HG03378 (cell line): ENCODE results near the gene YTHDC1.

Experiments
- ATAC-seq: cut with Tn5 transposase; IDR thresholded peaks from one replicate; pipeline ENCODE4 v1.9.1; 2021; ENCODE audit warnings: mild to moderate bottlenecking, moderate library complexity; ENCODE audit not compliant: unreplicated experiment

YTHDC1 gene

GRCh38 chr4:68359508-68359907 lies 9.6 kb upstream of the YTHDC1 start:
- peak; percentile 93 for ATAC-seq

DNA sequence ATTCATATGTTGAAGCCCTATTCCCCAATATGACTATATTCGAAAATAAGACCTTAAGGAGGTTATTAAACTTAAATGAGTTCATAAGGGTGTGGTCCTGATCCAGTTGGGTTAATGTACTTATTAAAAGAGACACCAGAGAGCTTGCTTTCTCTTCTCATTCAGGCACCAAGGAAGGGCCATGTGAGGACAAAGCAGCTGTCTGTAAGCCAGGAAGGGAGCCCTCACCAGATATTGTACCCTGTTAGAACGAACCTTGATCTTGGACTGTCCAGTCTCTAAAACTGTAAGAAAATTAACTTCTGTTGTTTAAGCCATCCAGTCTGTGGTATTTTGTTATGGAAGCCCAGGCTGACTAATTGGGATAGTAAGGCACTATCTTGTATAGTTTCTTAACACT lies 9.1 kb upstream of the YTHDC1 start:
- no peak for ATAC-seq

GRCh38 chr4:68352791-68353190 lies 2.9 kb upstream of the YTHDC1 start:
- no peak for ATAC-seq

- peak; percentile 6 for ATAC-seq
These were observed 626 bp downstream of the YTHDC1 start for GRCh38 chr4:68349279-68349648.

- no peak for ATAC-seq
These were observed 1.3 kb downstream of the YTHDC1 start for GRCh38 chr4:68348577-68348976.

DNA sequence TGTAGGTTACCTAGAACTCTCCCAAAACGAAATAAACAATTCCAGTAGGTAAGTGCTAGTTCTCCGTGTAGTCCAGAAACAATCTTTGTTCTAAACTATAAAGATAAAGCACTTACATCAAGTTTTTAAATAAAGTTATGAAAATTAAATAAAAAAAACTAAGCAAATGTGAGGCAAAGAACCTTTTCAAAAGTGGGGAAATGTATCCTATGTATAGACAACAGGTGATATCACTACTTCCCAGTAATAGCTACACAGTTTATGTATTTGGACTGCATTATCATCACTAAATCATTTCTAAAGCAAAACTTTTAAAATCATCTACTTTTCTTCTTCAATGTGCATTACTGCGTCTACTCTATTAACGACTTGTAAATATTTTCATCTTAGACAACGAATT lies 2.0 kb downstream of the YTHDC1 start:
- no peak for ATAC-seq

DNA sequence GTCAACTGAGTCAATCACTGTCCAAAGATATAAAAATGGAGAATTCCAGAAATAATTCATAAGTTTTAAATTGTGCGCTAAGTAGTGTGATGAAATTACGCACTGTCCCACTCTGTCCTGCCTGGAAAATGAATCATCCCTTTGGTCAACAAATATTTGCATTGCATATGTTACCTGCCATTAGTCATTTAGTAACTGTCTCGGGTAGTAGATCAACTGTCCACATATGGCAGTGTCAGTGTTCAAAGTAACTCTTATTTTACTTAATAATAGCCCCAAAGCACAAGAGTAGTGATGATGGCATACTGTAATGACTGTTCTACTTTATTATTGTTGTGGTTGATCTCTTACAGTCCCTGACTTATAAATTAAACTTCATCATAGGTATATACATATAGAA lies 3.4 kb downstream of the YTHDC1 start:
- no peak for ATAC-seq

GRCh38 chr4:68344785-68345184 lies 5.1 kb downstream of the YTHDC1 start:
- no peak for ATAC-seq

DNA sequence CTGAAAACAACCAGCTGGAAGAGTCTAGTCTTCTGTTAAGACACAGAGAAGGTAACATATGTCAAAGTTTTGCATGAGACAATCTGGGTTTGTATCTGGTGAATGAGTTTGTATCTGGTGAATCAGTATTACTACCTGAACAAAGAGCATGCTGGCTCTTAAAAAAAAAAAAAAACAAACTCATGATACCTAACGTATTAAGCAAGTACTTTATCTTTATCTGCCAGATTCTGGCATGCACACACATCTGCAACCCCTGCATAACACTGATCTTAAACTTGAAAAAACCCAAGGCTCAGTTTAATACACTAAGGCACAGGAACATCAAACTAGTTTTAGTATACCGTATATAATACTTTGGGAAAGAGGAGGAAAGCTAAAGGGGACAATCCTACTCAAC lies 5.8 kb downstream of the YTHDC1 start:
- no peak for ATAC-seq

DNA sequence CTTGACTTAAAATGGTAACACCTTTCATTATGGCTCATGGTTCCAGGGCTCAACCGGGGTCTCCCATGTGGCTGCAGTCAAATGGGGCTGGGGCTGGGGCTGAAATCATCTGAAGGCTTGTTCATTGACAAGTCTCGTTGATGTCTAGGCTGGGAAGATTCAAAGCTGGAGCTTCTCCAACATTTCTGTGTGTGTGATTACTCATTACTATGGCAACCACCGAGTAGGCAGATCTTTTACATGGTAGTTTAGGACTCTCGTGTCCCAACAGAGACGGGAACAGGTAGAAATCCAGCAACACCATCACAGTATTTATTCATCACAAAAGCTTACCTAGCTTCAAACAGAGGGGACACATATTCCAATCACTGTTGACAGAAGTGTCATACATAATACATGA lies 7.8 kb downstream of the YTHDC1 start:
- ATAC-seq, result no peak

GRCh38 chr4:68338625-68339024 lies 11.3 kb downstream of the YTHDC1 start:
- ATAC-seq, result no peak

DNA sequence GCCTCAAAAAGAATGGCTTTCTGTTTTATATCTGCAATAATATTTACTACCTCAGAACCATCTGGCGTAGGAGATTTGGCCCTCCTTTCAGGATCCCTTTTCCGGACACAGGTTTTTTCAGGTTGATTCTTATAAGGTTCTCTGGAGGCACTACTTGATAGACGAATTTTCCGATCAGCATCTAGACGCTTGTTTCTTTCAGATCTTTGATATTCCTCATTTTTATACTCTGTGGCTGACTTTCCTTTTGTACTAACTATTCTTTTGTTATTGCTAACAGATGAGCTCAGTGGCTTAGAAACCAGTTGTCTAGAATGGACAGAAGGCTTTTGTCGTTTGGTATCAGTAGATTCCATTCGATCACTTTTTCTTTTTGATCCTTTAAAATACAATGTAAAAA lies 12.4 kb downstream of the YTHDC1 start:
- no peak for ATAC-seq

GRCh38 chr4:68337004-68337403 lies 12.9 kb downstream of the YTHDC1 start:
- no peak for ATAC-seq

- ATAC-seq, result no peak
These were observed 13.4 kb downstream of the YTHDC1 start for GRCh38 chr4:68336530-68336929.

DNA sequence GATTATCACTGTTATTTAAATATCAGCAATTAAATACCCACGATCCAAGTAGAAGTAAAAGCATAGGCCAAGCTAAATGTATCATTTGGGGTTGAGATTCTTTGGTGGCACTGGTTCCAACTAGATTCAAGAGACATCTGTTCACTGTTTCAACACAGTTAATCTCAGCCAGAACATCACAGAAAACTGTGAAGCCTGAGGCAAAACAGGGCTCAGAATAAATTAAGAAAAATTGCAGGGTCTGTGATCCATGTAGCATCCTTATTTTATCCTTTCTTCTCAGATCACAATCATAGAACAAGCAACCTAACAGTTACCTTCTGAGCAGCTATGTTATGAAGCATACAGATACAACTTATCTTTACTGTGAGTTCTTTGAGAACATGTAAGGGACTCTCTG lies 23.7 kb downstream of the YTHDC1 start:
- ATAC-seq, result no peak

DNA sequence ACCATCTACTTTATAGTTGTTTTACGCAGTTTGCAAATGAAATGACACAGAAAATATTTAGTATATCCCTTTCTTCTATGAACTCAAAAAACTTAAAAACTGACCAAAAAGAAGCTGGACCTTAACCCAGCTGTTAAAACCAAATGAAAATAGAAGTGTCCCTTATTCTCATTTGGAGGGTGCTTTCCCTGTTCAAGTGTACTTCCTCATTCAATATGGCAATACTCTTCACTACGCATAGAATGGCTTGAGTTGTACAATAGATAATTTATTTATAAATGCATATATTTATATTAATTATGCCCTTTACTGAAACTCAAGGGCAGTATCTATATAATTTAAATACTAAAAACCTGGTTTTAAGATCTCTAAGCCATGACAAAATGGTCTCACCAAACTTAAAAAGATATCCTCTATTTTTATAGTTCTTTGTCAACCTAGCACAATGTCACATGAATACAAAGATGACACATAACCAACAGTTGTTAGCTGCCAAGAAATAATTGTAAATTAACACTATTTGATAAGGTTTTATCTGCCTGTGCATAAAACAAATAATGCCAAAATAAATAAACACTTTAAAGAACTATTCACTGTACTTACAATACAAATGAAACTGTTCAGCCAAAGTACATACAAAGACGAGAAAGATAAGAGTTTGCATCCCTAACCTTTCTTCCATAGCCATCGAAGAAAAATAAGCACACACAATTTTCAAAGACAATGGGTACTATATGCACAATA lies 25.2 kb downstream of the YTHDC1 start:
- ATAC-seq, result no peak

- no peak for ATAC-seq
These were observed 30.9 kb downstream of the YTHDC1 start for GRCh38 chr4:68319040-68319439.

DNA sequence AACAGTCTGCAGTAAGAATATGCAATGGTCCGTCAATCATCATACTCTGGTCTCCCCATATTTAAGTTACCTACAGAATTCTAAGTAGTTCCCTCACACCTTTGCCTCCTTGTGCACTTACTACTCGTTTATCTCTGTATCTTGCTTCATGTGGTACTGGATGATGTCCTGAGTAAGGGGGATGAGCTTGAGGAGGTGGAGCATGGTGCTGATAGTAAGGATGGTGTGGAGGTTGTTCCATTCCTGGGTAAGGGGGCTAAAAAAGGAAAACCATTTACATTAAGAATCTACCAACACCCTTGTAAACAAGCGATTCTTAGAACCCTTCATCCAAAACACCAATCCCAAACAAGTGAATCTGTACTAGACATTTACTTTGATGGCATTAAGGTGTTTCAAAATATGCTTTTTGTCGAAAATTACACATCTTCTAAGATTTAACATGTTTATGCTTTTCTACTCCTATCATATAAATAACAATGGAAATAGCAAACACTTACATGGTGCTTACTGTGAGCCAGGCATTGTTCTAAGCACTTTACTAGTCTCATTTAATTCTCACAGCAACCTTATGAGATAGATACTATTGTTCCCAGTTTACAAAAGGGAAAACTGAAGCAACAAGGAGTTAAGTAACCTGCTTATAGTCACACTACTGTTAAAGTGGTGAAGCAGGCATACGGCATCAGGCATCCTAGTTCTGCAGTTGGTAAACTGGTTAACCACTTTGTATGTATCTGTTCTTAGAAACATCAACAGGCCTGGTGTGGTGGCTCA lies 33.5 kb downstream of the YTHDC1 start:
- no peak for ATAC-seq

- no peak for ATAC-seq
These were observed 39.1 kb downstream of the YTHDC1 start for GRCh38 chr4:68310651-68311247.

GRCh38 chr4:68304731-68305130 lies 45.2 kb downstream of the YTHDC1 start:
- ATAC-seq, result no peak

DNA sequence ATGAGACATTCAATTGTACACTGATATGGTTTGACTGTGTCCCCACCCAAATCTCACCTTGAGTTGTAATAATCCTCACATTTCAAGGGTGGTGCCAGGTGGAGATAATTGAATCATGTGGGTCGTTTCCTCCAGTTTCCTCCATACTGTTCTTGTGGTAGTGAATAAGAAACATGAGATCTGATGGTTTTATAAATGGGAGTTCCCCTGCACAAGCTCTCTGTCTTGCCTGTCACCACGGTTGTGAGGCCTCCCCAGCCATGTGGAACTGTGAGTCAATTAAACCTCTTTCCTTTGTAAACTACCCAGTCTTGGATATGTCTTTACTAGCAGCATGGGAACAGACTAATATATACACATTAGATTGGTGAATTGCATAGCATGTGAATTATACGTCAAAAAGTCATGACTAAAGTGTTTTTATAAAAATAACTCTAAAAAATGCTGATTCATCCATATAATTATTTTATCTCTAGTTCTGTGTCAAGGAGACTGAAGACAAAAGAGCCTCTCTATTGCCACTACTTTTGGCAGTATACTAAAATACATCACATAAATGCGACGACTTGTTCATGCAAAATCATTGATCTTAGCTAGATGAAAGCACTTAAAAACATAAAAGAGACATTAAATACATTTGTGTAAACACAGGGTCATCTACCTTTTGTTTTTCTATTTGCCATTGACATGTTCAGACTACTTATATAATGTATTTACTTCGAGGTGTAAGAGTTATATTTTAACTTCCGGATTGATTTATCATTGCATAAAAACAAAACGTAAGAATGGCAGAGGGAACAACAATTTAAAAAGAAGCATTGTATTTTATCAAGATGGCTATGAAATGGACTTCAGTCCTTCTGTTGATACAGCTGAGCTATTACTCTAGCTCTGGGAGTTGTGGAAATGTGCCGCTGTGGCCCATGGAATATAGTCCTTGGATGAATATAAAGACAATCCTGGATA lies 50.1 kb downstream of the YTHDC1 start:
- ATAC-seq, result no peak
